HG02870 (cell line): ENCODE data around the gene UGT2B17.

Experiments used
- ATAC-seq: cut with Tn5 transposase; IDR thresholded peaks from one replicate; pipeline ENCODE4 v1.9.1; 2021; ENCODE audit warnings: mild to moderate bottlenecking, moderate library complexity; ENCODE audit not compliant: unreplicated experiment

UGT2B17 gene

GRCh38 chr4:68490826-68491457 is 85.2 kb downstream of the UGT2B17 start:
- ATAC-seq: no peak

DNA sequence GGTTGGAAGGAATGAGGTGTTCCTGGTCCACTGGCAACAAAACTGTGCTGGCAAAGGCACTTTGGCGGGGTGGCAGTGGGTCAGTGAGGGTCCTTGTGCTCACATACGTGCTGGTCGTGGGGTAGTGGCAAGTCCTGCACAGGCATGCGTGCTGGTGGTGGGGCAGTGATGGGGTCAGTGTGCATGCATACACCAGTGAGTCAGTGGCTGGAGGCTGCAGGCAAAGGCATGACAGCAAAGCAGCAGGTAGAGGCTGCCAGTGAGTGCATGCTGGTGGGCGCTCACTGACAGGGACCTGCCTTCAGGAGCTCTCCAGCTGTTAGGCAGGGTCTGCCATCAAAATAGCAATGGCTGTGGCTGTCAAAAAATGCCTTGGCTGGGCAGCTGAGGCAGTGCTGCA is 86.8 kb downstream of the UGT2B17 start:
- no peak for ATAC-seq
